DOHH2 (cell line): Measurements from ENCODE around the gene CAMTA1.

ENCODE experiments used
- EZH2phosphoT487 ChIP-seq: fragments of 200-600 bp; sonication (generic); IDR thresholded peaks from 2 replicates; pipeline ENCODE4 v1.6.1; 2017; ENCODE audit warnings: borderline replicate concordance, mild to moderate bottlenecking, antibody characterized with exemption, low read length, moderate library complexity, mixed read lengths
- TF ChIP-seq, protein P1 (sequence below): fragments of 200-600 bp; sonication (generic); IDR thresholded peaks from one replicate; pipeline ENCODE4 v1.5.1; 2014; ENCODE audit warnings: antibody characterized with exemption, mild to moderate bottlenecking, low read depth, low read length; ENCODE audit not compliant: poor library complexity, severe bottlenecking

DNA sequence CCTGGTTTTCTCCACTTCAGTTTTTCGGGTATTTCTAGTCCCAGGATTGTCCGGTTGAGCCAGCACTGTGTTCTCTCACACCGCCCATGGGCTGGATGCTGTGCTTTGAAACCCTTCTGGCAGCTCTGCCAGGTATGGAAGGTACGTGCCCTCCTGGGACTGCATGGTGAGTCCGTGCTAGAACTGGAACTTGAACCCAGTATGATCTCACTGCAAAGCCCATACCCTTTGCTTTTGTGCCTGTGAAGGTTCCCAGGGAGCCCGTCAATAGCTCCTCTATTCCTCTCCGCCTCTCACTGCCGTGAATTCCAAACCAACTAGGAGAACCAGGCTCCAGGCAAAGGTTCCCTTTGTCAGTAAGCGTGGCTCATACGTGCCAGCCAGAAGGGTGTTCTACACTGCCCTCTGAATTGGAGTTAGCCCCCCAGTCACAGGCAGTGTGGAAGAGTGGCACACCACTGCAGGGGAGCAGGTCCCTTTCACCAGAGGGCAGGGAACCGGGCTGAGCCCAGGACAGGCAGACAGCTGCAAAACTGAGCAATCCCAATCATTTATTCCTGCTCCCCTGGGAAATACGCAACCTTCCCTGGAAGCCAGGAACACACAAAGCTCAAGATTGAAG is 310.2 kb downstream of the CAMTA1 start:
- TF ChIP-seq, protein P1, sequence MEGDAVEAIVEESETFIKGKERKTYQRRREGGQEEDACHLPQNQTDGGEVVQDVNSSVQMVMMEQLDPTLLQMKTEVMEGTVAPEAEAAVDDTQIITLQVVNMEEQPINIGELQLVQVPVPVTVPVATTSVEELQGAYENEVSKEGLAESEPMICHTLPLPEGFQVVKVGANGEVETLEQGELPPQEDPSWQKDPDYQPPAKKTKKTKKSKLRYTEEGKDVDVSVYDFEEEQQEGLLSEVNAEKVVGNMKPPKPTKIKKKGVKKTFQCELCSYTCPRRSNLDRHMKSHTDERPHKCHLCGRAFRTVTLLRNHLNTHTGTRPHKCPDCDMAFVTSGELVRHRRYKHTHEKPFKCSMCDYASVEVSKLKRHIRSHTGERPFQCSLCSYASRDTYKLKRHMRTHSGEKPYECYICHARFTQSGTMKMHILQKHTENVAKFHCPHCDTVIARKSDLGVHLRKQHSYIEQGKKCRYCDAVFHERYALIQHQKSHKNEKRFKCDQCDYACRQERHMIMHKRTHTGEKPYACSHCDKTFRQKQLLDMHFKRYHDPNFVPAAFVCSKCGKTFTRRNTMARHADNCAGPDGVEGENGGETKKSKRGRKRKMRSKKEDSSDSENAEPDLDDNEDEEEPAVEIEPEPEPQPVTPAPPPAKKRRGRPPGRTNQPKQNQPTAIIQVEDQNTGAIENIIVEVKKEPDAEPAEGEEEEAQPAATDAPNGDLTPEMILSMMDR = no peak
- TF ChIP-seq EZH2phosphoT487 = no peak
